GM12874 (cell line): Measurements from ENCODE around the gene TNNT2.

Source experiments
- TF ChIP-seq, protein P1 (sequence below): IDR thresholded peaks from 2 replicates; pipeline ENCODE4 v1.5.1; 2011; ENCODE audit warnings: low read depth, mild to moderate bottlenecking, control low read depth, low read length, moderate library complexity; ENCODE audit not compliant: insufficient read depth

Gene TNNT2

DNA sequence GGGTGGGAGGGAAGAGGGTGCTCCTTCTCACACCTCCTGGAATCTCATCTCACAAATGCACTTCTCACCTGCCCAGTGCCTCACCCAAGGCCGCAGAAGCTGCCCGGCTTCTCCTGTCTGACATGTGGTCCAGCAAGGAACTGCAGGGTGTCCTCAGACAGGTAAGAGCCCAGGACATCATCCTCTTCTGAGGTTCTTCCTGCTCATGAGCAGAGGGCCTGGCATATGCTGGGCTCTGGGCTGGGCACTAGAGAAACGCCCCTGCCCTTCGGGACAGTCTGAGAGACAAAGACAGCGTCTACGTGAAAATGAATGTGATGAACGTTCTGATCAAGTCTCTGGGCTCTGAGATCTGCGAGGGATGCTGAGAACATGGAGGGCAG lies 51.8 kb downstream of the TNNT2 start:
- TF ChIP-seq, protein P1, sequence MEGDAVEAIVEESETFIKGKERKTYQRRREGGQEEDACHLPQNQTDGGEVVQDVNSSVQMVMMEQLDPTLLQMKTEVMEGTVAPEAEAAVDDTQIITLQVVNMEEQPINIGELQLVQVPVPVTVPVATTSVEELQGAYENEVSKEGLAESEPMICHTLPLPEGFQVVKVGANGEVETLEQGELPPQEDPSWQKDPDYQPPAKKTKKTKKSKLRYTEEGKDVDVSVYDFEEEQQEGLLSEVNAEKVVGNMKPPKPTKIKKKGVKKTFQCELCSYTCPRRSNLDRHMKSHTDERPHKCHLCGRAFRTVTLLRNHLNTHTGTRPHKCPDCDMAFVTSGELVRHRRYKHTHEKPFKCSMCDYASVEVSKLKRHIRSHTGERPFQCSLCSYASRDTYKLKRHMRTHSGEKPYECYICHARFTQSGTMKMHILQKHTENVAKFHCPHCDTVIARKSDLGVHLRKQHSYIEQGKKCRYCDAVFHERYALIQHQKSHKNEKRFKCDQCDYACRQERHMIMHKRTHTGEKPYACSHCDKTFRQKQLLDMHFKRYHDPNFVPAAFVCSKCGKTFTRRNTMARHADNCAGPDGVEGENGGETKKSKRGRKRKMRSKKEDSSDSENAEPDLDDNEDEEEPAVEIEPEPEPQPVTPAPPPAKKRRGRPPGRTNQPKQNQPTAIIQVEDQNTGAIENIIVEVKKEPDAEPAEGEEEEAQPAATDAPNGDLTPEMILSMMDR, result no peak

DNA sequence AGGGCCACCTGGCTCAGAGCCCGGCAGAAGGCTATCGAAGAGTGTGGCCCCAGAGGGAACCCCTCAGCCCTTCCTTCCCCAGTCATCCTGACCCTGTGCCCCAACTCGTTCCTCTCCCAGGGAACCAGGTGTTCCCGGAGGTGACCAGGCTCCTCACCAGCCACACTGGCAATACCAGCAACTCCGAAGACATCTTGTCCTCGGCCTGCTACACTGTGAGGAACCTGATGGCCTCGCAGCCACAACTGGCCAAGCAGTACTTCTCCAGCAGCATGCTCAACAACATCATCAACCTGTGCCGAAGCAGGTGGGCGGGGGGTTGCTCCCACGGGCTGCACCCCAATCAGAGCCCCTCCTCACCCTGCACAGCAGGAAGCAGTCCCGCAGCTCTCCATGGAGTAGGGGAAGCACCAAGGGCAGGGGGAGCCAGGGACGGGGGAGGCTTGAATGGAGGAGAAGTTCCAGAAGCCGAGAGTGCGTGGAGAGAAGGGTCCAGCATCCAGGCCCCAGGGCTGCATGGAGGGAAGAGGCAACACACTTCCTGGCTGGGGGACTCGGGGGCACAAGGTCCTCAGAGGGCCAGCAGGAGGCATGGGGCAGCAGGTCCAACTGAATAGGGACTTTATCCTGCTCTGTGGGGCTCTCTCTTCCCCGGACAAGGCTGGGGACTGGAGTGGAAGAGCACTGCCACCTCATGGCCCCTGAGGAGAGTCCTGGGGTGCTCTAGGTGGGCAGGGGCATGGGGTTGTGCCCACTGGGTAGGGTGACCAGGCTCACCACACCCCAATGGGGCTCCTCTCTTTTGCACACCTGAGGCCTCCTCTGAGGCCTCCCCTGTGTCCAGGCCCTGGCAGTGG lies 52.4 kb downstream of the TNNT2 start:
- TF ChIP-seq, protein P1, result no peak

DNA sequence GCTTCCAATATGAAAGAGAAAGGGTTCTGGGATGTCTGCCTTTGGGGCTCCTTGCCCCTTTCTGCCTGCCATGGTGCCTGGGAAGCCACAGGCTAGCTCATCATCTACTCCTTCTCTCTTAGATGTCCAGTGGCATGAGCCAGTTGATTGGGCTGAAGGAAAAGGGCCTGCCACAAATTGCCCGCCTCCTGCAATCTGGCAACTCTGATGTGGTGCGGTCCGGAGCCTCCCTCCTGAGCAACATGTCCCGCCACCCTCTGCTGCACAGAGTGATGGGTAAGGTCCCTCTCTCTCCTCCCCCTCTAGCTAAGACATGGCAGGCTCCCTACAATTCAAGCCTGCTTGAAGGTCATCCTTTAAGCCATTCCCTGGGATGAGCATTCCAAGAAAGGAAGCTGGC lies 53.2 kb downstream of the TNNT2 start:
- TF ChIP-seq, protein P1, result no peak

DNA sequence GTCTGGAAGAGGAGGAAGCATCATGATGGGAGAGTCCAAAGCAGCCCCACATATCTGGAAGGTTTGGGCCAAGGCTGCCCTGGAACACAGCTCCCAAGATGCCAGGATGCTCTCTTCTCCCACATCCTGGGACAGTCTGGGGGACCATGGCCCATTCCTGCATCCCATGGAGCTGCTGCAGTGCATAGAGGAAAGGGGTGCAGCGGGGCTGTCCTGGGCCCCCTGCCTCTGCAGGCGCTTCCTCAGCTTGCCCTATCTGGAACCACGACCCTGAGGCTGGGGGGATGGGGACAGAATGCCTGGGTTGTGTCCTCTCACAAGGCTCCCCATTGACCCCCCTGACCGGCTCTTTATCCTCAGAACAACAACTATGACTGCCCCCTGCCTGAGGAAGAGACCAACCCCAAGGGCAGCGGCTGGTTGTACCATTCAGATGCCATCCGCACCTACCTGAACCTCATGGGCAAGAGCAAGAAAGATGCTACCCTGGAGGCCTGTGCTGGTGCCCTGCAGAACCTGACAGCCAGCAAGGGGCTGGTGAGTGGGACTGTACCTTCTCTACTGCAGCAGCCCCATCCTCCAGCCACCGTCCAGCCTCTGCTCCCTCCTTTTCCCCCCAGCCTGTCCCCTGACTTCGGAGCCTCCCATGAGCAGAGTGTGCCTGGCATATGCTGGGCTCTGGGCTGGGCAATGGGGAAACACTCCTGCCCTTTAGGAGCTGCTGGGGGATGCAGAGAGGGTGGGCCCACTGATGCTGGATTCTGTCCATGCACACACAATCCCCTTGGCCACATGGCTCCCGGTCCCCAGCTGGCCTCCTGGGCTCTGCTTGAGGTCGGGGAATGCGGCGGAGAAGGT lies 54.6 kb downstream of the TNNT2 start:
- TF ChIP-seq, protein P1, result no peak

DNA sequence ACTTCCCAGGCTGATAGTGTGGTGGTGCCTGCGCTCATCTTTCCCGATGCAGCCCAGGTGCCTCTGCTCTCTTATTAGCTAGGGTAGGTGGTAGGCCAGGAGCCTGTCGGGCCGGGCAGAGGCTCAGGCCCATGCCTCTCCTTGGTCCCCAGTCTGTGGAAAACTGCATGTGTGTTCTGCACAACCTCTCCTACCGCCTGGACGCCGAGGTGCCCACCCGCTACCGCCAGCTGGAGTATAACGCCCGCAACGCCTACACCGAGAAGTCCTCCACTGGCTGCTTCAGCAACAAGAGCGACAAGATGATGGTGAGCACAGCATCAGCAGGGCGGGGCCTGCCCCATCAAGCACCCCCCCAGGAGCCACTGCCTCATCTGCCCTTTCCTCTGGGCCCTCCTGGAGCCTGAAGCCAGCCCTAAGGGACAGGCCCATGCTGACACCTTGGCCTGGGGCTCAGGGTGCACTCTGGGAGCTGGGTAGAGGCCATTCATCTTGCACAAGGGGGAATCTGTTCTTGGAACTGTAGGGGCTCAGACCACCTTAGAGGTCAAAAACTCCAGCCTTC lies 55.6 kb downstream of the TNNT2 start:
- TF ChIP-seq, protein P1, result no peak

DNA sequence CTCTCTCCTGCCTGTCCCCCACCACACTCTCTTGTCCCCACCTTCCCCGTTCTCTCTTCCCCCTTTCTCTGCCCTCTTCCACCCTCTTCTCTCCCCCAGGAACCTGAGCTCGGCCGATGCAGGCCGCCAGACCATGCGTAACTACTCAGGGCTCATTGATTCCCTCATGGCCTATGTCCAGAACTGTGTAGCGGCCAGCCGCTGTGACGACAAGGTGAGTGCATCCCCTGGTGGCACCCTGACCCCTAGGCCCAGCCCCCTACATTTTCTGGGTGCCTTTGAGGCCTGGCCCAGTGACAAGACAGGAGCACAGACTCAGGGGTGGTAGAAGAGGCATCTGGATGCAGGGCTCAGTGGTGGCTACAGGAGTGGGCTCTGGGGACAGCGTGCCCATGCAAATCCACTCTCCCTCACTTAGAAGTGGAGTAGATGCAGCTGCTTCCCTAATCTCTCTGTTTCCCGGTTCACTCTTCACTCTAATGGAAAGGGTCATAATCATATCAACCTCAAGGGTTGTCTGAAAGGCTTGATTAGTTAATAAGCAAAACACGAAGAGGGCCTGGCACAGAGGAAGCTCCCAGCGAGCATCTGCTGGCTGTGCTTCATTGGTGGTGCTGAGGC lies 57.2 kb downstream of the TNNT2 start:
- TF ChIP-seq, protein P1, result no peak

DNA sequence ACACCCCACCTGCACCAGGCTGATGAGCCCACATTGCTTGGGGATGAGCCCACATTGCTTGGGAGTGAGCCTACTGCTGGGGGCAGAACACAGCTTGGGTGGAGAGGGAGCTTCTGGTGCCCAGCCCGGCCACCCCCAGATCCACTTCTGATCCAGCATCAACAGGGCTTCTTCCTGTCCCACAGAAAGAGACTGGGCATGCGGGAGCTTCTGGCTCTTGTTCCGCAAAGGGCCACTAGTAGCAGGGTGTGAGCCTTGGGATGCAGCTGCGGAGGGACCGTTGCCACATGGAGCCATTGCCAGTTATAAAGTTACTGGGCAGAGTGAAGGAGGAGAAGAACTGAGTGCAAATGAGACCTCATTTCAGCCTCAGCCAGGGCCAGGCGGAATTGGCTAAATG lies 57.8 kb downstream of the TNNT2 start:
- TF ChIP-seq, protein P1, result no peak
